ENCODE measurements around the gene TMC7. TPM values are rescaled to one million over a fixed set of nuclear protein-coding genes. Genes with fewer than 3 reads are reported as not detected.

Gene TMC7
- total RNA-seq, 1 experiment from 2014 or later, result 5.2 TPM

DNA sequence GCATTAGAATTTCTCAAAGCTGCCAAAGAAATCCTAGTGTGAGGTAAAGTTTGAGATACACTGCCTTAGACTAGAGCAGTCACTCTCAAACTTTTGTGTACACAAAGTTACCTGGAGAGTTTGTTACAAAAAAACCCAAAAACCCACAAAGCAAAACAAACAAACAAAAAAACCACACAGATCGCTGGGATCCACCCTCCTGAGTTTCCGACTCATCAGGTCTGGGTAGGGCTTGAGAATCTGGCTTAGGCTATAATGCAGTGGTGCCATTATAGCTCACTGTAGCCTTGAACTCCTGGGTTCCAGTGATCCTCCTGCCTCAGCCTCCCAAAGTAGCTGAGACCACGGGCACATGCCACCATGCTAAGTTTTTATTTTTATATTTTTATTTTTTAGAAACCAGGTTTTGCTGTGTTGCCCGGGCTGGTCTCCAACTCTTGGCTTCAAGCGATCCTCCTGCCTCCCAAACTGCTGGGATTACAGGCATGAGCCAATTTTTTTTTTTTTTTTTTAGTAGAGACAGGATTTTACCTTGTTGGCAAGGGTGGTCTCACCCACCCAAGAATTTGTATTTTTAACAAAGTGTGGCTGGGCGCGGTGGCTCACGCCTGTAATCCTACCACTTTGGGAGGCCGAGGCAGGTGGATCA, 35.2 kb upstream of the TMC7 start:
- Histone ChIP-seq H3K27ac (ENCODE audit: low read depth, low read length) (no peak overlapping the region), H3K4me2 (ENCODE audit: low read length) (no peak overlapping the region), H3K27me3 (ENCODE audit: insufficient read depth, low read length) (no peaks in the 10 kb centered on the region), H3K9me2 (ENCODE audit: insufficient read depth) (no peaks in the 10 kb centered on the region), H3K4me1 (ENCODE audit: control insufficient read depth in 1 of 2, insufficient read depth in 2 of 2, low read length in 2 of 2) (peaks cover 3 to 23% of the 10 kb centered on the region in 2 experiments; a peak in 3 of 4 replicates), H4K20me1 (ENCODE audit: insufficient read depth) (no peaks in the 10 kb centered on the region), H3K36me3 (ENCODE audit: control insufficient read depth in 1 of 2, insufficient read depth in 2 of 2, low read length in 2 of 2) (no peaks in the 10 kb centered on the region), H3K9me3 (ENCODE audit: control insufficient read depth in 1 of 2, insufficient read depth in 1 of 2, low read depth in 1 of 2, low read length in 2 of 2) (no peaks in the 10 kb centered on the region), H3K4me3 (replicated peaks in 1 of 2; ENCODE audit: low read depth in 1 of 2, low read length in 2 of 2) (no peak overlapping the region), H3K9ac (ENCODE audit: low read length) (no peak overlapping the region), H3K79me2 (ENCODE audit: insufficient read depth, low read length) (no peaks in the 10 kb centered on the region), H2AFZ (ENCODE audit: low read depth, low read length, poor library complexity, severe bottlenecking) (no peak overlapping the region)
- intact Hi-C loops (cut with micrococcal nuclease), result no loop called here
- ATAC-seq (no peak), DNase-seq (ENCODE audit: low read depth, low spot score) (no peak)
- CTCF ChIA-PET, result no interaction called here
- POLR2A ChIA-PET, result no interaction called here
- TF ChIP-seq EZH2phosphoT487 (IDR thresholded peaks at IDR 0.05; ENCODE audit: borderline replicate concordance), result no peak
- TF ChIP-seq EGR1 (IDR thresholded peaks at IDR 0.05; ENCODE audit: low read depth), result no peak
- TF ChIP-seq, protein P1, sequence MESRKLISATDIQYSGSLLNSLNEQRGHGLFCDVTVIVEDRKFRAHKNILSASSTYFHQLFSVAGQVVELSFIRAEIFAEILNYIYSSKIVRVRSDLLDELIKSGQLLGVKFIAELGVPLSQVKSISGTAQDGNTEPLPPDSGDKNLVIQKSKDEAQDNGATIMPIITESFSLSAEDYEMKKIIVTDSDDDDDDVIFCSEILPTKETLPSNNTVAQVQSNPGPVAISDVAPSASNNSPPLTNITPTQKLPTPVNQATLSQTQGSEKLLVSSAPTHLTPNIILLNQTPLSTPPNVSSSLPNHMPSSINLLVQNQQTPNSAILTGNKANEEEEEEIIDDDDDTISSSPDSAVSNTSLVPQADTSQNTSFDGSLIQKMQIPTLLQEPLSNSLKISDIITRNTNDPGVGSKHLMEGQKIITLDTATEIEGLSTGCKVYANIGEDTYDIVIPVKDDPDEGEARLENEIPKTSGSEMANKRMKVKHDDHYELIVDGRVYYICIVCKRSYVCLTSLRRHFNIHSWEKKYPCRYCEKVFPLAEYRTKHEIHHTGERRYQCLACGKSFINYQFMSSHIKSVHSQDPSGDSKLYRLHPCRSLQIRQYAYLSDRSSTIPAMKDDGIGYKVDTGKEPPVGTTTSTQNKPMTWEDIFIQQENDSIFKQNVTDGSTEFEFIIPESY (IDR thresholded peaks at IDR 0.05; ENCODE audit: extremely low read depth, insufficient replicate concordance, low read length), result no peak
- TF ChIP-seq, protein P2, sequence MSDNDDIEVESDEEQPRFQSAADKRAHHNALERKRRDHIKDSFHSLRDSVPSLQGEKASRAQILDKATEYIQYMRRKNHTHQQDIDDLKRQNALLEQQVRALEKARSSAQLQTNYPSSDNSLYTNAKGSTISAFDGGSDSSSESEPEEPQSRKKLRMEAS (IDR thresholded peaks at IDR 0.05), result no peak
- no peak for TF ChIP-seq SIN3A (IDR thresholded peaks at IDR 0.05; ENCODE audit: low read depth)
- no TSS peak for BruUV-seq (replicated peaks)
- RAD21 ChIA-PET (ENCODE audit: low non-redundant PET in 1 of 2, low total read pairs in 2 of 2, uncharacterized antibody in 2 of 2, unreplicated experiment in 2 of 2), result no interaction called here
